Mesendoderm (in vitro differentiated cells): Measurements from ENCODE around the gene TECTA.

Experiments
- DNase-seq: peaks from one replicate; pipeline ENCODE4 v3.0.0; 2013
- H2AK5ac ChIP-seq: 2 replicates; pipeline ENCODE4 v1.6.1; 2013; ENCODE audit warnings: low read length, inconsistent platforms
- H2BK120ac ChIP-seq: 2 replicates; pipeline ENCODE4 v1.6.1; 2013; ENCODE audit warnings: low read depth, mild to moderate bottlenecking, low read length, moderate library complexity, mixed read lengths
- H2BK15ac ChIP-seq: replicated peaks from 2 replicates; pipeline ENCODE4 v1.6.1; 2013; ENCODE audit warnings: low read depth, mild to moderate bottlenecking, moderate library complexity
- H2BK5ac ChIP-seq: 2 replicates; pipeline ENCODE4 v1.6.1; 2013; ENCODE audit warnings: low read length, inconsistent platforms
- H3K18ac ChIP-seq: 2 replicates; pipeline ENCODE4 v1.6.1; 2013; ENCODE audit warnings: mild to moderate bottlenecking, low read length, mixed read lengths
- H3K23ac ChIP-seq: one replicate; pipeline ENCODE4 v1.6.1; 2013; ENCODE audit warnings: low read length
- H3K27ac ChIP-seq: 2 replicates; pipeline ENCODE4 v1.5.1; 2013; ENCODE audit warnings: low read depth, mild to moderate bottlenecking, inconsistent platforms, low read length, moderate library complexity
- H3K27me3 ChIP-seq: 2 replicates; pipeline ENCODE4 v1.6.1; 2013; ENCODE audit warnings: low read length, control low read depth, mild to moderate bottlenecking, inconsistent platforms; ENCODE audit not compliant: insufficient read depth, poor library complexity
- H3K36me3 ChIP-seq: 2 replicates; pipeline ENCODE4 v1.6.1; 2013; ENCODE audit warnings: low read length, inconsistent platforms; ENCODE audit not compliant: control insufficient read depth, insufficient read depth
- H3K4ac ChIP-seq: one replicate; pipeline ENCODE4 v1.6.1; 2013; ENCODE audit warnings: low read depth, mild to moderate bottlenecking, low read length, moderate library complexity
- H3K4me1 ChIP-seq: 2 replicates; pipeline ENCODE4 v1.6.1; 2013; ENCODE audit warnings: low read depth, low read length, inconsistent platforms; ENCODE audit not compliant: control insufficient read depth
- H3K4me2 ChIP-seq: 2 replicates; pipeline ENCODE4 v1.6.1; 2013; ENCODE audit warnings: low read length
- H3K4me3 ChIP-seq: 2 replicates; pipeline ENCODE4 v1.5.1; 2013; ENCODE audit warnings: mild to moderate bottlenecking, low read length
- H3K56ac ChIP-seq: one replicate; pipeline ENCODE4 v1.6.1; 2013; ENCODE audit warnings: low read length
- H3K79me1 ChIP-seq: 2 replicates; pipeline ENCODE4 v1.6.1; 2013; ENCODE audit warnings: low read length, inconsistent platforms
- H3K79me2 ChIP-seq: 2 replicates; pipeline ENCODE4 v1.6.1; 2013; ENCODE audit warnings: mild to moderate bottlenecking, low read length; ENCODE audit not compliant: control insufficient read depth, insufficient read depth
- H3K9ac ChIP-seq: 2 replicates; pipeline ENCODE4 v1.6.1; 2013; ENCODE audit warnings: low read length, inconsistent platforms
- H4K5ac ChIP-seq: one replicate; pipeline ENCODE4 v1.6.1; 2013; ENCODE audit warnings: low read length
- H4K8ac ChIP-seq: one replicate; pipeline ENCODE4 v1.6.1; 2013; ENCODE audit warnings: low read depth, mild to moderate bottlenecking, control low read depth, low read length, moderate library complexity
- WGBS: extraction: QIAGEN DNeasy Blood & Tissue Kit; methylation state at CpG from one replicate; pipeline ENCODE4 v1.1.7; 2013; ENCODE audit warnings: low lambda C conversion rate, missing lambda C conversion rate; ENCODE audit not compliant: insufficient coverage; ENCODE audit errors: extremely low coverage; 5-methylcytosine and 5-hydroxymethylcytosine counted together

The TECTA gene

GRCh38 chr11:121154486-121155314, 53.7 kb downstream of the TECTA start:
- Histone ChIP-seq H3K23ac (no peak overlapping the region), H4K5ac (no peak overlapping the region), H3K4me2 (no peak overlapping the region), H3K79me1 (no peaks in the 10 kb centered on the region), H3K9ac (no peak overlapping the region), H2BK15ac (no peak overlapping the region), H3K4me1 (no peaks in the 10 kb centered on the region), H3K27me3 (no peaks in the 10 kb centered on the region), H3K79me2 (no peaks in the 10 kb centered on the region), H2AK5ac (no peak overlapping the region), H3K36me3 (no peaks in the 10 kb centered on the region), H2BK120ac (no peak overlapping the region), H3K27ac (no peak overlapping the region), H2BK5ac (no peak overlapping the region), H3K56ac (no peak overlapping the region), H3K4me3 (no peak overlapping the region), H4K8ac (no peak overlapping the region), H3K18ac (no peak overlapping the region), H3K4ac (no peak overlapping the region)
- no CpG with 5 or more reads among the region's 13 CpGs for WGBS
- DNase-seq: no peak

- H3K79me2 ChIP-seq: no peaks in the 10 kb centered on the region
- H4K5ac ChIP-seq: no peak overlapping the region
- WGBS: 100% methylated on average over 1 of the region's 36 CpGs
- H3K56ac ChIP-seq: no peak overlapping the region
- no peak overlapping the region for H4K8ac ChIP-seq
- no peak for DNase-seq
- H3K18ac ChIP-seq: no peak overlapping the region
- H3K4me3 ChIP-seq: no peak overlapping the region
- no peak overlapping the region for H2BK120ac ChIP-seq
- no peaks in the 10 kb centered on the region for H3K4me1 ChIP-seq
- H2BK5ac ChIP-seq: no peak overlapping the region
- no peaks in the 10 kb centered on the region for H3K79me1 ChIP-seq
- no peak overlapping the region for H3K23ac ChIP-seq
- H2BK15ac ChIP-seq: no peak overlapping the region
- no peak overlapping the region for H3K9ac ChIP-seq
- no peak overlapping the region for H3K4me2 ChIP-seq
- no peak overlapping the region for H3K27ac ChIP-seq
- no peak overlapping the region for H2AK5ac ChIP-seq
- no peaks in the 10 kb centered on the region for H3K27me3 ChIP-seq
- no peaks in the 10 kb centered on the region for H3K36me3 ChIP-seq
- H3K4ac ChIP-seq: no peak overlapping the region
Measured at GRCh38 chr11:121157756-121158155, 56.7 kb downstream of the TECTA start.

- DNase-seq: no peak
- Histone ChIP-seq H3K27ac (no peak overlapping the region), H3K56ac (no peak overlapping the region), H3K79me2 (no peaks in the 10 kb centered on the region), H3K4me3 (no peak overlapping the region), H4K5ac (no peak overlapping the region), H3K4ac (no peak overlapping the region), H4K8ac (no peak overlapping the region), H2BK120ac (no peak overlapping the region), H3K23ac (no peak overlapping the region), H2BK15ac (no peak overlapping the region), H3K4me2 (no peak overlapping the region), H2BK5ac (no peak overlapping the region), H3K4me1 (no peaks in the 10 kb centered on the region), H3K27me3 (no peaks in the 10 kb centered on the region), H2AK5ac (no peak overlapping the region), H3K18ac (no peak overlapping the region), H3K9ac (no peak overlapping the region), H3K36me3 (no peaks in the 10 kb centered on the region), H3K79me1 (no peaks in the 10 kb centered on the region)
- no CpG with 5 or more reads among the region's 3 CpGs for WGBS
Measured at GRCh38 chr11:121159741-121160140, 58.7 kb downstream of the TECTA start.

- Histone ChIP-seq H3K27ac (no peak overlapping the region), H3K27me3 (no peaks in the 10 kb centered on the region), H3K79me2 (no peaks in the 10 kb centered on the region), H2BK15ac (no peak overlapping the region), H3K4me3 (no peak overlapping the region), H3K18ac (no peak overlapping the region), H2BK120ac (no peak overlapping the region), H3K56ac (no peak overlapping the region), H2AK5ac (no peak overlapping the region), H3K79me1 (no peaks in the 10 kb centered on the region), H3K36me3 (no peaks in the 10 kb centered on the region), H4K5ac (no peak overlapping the region), H3K4me2 (no peak overlapping the region), H3K23ac (no peak overlapping the region), H2BK5ac (no peak overlapping the region), H3K4ac (no peak overlapping the region), H3K9ac (no peak overlapping the region), H3K4me1 (no peaks in the 10 kb centered on the region), H4K8ac (no peak overlapping the region)
- WGBS: no CpG with 5 or more reads among the region's 5 CpGs
- no peak for DNase-seq
Measured at GRCh38 chr11:121161349-121161917, 60.4 kb downstream of the TECTA start.

DNA sequence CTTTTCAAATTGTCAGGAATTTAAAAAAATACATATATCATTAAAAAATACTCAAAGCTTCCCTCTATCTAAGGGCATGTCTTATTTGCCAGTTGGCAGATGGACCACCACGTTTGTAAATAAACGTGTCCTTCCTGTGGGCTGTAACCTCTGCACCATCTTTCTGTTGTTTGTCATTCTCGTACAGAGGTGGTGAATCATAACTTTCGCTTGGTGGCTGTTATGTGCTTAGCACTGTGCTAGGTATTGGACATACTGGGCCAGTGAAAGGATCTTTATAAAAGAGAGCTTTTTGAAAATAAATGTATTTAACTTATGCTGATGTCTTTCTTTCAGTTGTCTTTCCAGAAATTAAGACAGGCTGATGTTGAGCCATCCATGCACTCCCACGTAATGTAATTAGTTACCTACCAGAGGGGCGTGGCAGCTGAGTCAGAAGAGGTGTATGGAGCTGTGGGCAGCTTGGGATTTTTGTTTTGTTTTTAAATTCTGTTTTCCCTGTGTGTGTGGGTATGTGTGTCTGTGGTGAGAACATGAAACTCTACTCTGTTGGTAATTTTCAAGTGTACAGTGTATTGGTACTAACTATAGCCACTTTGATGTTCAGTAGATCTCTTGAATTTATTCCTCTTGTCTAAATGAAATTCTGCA, 62.7 kb downstream of the TECTA start:
- WGBS: no CpG with 5 or more reads among the region's 6 CpGs

More for the DNA sequence above, 62.7 kb downstream of the TECTA start:
- Histone ChIP-seq H2BK15ac (no peak overlapping the region), H3K18ac (no peak overlapping the region), H3K9ac (no peak overlapping the region), H3K27me3 (no peaks in the 10 kb centered on the region), H3K4me3 (no peak overlapping the region), H3K4me2 (no peak overlapping the region), H3K4ac (no peak overlapping the region), H3K36me3 (no peaks in the 10 kb centered on the region), H3K4me1 (no peaks in the 10 kb centered on the region), H3K79me1 (no peaks in the 10 kb centered on the region), H3K23ac (no peak overlapping the region), H3K79me2 (no peaks in the 10 kb centered on the region), H2BK120ac (no peak overlapping the region), H3K56ac (no peak overlapping the region), H4K8ac (no peak overlapping the region), H2AK5ac (no peak overlapping the region), H3K27ac (no peak overlapping the region), H4K5ac (no peak overlapping the region), H2BK5ac (no peak overlapping the region)
- no peak for DNase-seq
